Measurements from ENCODE around the gene GKAP1. TPM values are rescaled to one million over a fixed set of nuclear protein-coding genes. Genes with fewer than 3 reads are reported as not detected.

Gene GKAP1
- total and polyA plus RNA-seq, 4 donors: 3.2 to 10.9 (median 4.8) TPM

DNA sequence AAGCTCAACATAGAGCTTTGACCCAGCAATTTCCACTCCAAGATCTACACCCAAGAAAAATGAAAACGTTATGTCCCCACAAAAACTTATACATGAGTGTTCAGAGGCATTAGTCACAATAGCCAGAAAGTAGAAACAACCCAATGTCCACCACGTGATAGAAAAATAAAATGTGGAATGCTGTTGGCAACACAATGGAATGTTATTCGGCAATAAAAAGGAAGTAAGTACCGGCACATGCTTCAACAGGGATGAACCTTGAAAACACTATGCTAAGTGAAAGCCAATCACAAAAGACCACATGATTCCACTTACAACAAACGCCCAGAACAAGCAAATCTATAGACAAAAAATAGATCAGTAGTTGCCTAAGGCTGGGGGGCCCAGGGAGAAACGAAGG lies 115.8 kb downstream of the GKAP1 start:
- H3K27ac ChIP-seq (ENCODE audit: low read depth in 1 of 2, low read length in 2 of 2): no peak overlapping the region
- H3K9me3 ChIP-seq (ENCODE audit: control insufficient read depth in 4 of 4, low read length in 3 of 4): no peaks in the 10 kb centered on the region

DNA sequence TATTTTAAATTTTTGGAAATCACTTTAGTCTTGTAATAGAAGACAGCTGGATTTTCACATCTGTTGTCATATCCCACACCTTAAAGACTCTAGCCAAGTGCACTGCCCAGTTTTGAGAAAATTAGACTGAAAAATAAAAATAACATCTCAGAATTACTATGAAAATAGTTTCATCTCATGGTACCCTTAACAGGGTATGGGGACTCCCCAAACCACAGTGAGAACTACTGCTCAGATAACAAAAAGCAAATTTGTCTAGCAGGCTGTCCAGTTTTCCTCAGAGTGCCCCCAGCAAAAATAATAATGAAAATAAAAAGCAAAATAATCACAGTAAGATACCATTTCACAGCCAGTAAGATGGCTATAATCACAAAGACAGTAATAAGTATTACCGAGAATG lies 116.3 kb downstream of the GKAP1 start:
- Histone ChIP-seq H3K9me3 (ENCODE audit: control insufficient read depth in 4 of 4, low read length in 3 of 4) (no peaks in the 10 kb centered on the region), H3K4me3 (ENCODE audit: low read depth in 1 of 3, low read length in 3 of 3) (no peak overlapping the region), H3K27ac (ENCODE audit: low read depth in 1 of 2, low read length in 2 of 2) (no peak overlapping the region), H3K4me1 (ENCODE audit: control insufficient read depth in 4 of 4, insufficient read depth in 4 of 4, low read length in 3 of 4) (peaks cover 11 to 24% (median 12%) of the 10 kb centered on the region in 4 donors), H3K36me3 (ENCODE audit: control insufficient read depth in 4 of 4, insufficient read depth in 3 of 4, low read depth in 1 of 4, low read length in 3 of 4) (no peaks in the 10 kb centered on the region), H3K9ac (ENCODE audit: low read depth in 1 of 2, low read length in 2 of 2) (no peak overlapping the region), H3K27me3 (ENCODE audit: control insufficient read depth in 4 of 4, insufficient read depth in 4 of 4, low read length in 3 of 4) (no peaks in the 10 kb centered on the region)
- 96% methylated on average over 1 of the region's 1 CpG for WGBS
- TF ChIP-seq HNF4A (conservative IDR thresholded peaks at IDR 0.05) (no peak), FOXA2 (IDR thresholded peaks at IDR 0.05) (no peak), EGR1 (IDR thresholded peaks at IDR 0.05; ENCODE audit: low read depth in 2 of 2) (no peak), SP1 (IDR thresholded peaks at IDR 0.05) (no peak), NR2F2 (IDR thresholded peaks at IDR 0.05) (no peak), HNF4G (IDR thresholded peaks at IDR 0.05) (no peak), TAF1 (conservative IDR thresholded peaks at IDR 0.05) (no peak), GABPA (IDR thresholded peaks at IDR 0.05 in 1 of 2, conservative IDR thresholded peaks at IDR 0.05 in 1 of 2) (no peak), RXRA (IDR thresholded peaks at IDR 0.05) (no peak), RAD21 (IDR thresholded peaks at IDR 0.05) (no peak)
- TF ChIP-seq, protein P1, sequence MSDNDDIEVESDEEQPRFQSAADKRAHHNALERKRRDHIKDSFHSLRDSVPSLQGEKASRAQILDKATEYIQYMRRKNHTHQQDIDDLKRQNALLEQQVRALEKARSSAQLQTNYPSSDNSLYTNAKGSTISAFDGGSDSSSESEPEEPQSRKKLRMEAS (IDR thresholded peaks at IDR 0.05): no peak
- TF ChIP-seq, protein P2, sequence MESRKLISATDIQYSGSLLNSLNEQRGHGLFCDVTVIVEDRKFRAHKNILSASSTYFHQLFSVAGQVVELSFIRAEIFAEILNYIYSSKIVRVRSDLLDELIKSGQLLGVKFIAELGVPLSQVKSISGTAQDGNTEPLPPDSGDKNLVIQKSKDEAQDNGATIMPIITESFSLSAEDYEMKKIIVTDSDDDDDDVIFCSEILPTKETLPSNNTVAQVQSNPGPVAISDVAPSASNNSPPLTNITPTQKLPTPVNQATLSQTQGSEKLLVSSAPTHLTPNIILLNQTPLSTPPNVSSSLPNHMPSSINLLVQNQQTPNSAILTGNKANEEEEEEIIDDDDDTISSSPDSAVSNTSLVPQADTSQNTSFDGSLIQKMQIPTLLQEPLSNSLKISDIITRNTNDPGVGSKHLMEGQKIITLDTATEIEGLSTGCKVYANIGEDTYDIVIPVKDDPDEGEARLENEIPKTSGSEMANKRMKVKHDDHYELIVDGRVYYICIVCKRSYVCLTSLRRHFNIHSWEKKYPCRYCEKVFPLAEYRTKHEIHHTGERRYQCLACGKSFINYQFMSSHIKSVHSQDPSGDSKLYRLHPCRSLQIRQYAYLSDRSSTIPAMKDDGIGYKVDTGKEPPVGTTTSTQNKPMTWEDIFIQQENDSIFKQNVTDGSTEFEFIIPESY (IDR thresholded peaks at IDR 0.05): no peak
- no peak for DNase-seq (ENCODE audit: low spot score)

More for the DNA sequence above, 115.8 kb downstream of the GKAP1 start:
- H3K4me3 ChIP-seq (ENCODE audit: low read depth in 1 of 3, low read length in 3 of 3): no peak overlapping the region
- H3K36me3 ChIP-seq (ENCODE audit: control insufficient read depth in 4 of 4, insufficient read depth in 3 of 4, low read depth in 1 of 4, low read length in 3 of 4): no peaks in the 10 kb centered on the region
- no peaks in the 10 kb centered on the region for H3K27me3 ChIP-seq (ENCODE audit: control insufficient read depth in 4 of 4, insufficient read depth in 4 of 4, low read length in 3 of 4)
- TF ChIP-seq, protein P3, sequence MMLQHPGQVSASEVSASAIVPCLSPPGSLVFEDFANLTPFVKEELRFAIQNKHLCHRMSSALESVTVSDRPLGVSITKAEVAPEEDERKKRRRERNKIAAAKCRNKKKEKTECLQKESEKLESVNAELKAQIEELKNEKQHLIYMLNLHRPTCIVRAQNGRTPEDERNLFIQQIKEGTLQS (IDR thresholded peaks at IDR 0.05): no peak
- TF ChIP-seq EGR1 (IDR thresholded peaks at IDR 0.05; ENCODE audit: low read depth in 2 of 2) (no peak), GABPA (IDR thresholded peaks at IDR 0.05 in 1 of 2, conservative IDR thresholded peaks at IDR 0.05 in 1 of 2) (no peak)
- WGBS: 70% methylated on average over 6 of the region's 6 CpGs
- H3K9ac ChIP-seq (ENCODE audit: low read depth in 1 of 2, low read length in 2 of 2): no peak overlapping the region
- H3K4me1 ChIP-seq (ENCODE audit: control insufficient read depth in 4 of 4, insufficient read depth in 4 of 4, low read length in 3 of 4): peaks cover 11 to 25% (median 12%) of the 10 kb centered on the region in 4 donors
- no peak for DNase-seq (ENCODE audit: low spot score)

DNA sequence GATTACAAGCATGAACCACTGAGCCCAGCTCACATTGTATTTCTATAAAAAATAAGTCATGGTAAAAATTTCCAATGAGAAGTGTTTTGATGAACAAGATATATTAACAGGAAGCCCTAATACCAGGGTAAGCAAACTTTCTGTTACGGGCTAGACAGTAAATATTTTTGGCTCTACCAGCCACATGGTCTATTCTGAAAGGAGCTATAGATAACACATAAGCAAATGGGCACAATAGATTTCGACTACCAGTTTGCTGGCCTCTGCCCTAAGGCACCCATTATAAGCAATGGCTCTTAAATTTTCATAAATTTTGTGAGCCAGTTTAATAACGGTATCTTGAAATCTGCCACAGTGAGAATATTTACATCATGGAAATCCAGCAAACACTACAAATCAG lies 118.0 kb downstream of the GKAP1 start:
- Histone ChIP-seq H3K27me3 (ENCODE audit: control insufficient read depth in 4 of 4, insufficient read depth in 4 of 4, low read length in 3 of 4) (no peaks in the 10 kb centered on the region), H3K36me3 (ENCODE audit: control insufficient read depth in 4 of 4, insufficient read depth in 3 of 4, low read depth in 1 of 4, low read length in 3 of 4) (no peaks in the 10 kb centered on the region), H3K4me1 (ENCODE audit: control insufficient read depth in 4 of 4, insufficient read depth in 4 of 4, low read length in 3 of 4) (peaks cover 6 to 13% (median 9%) of the 10 kb centered on the region in 4 donors), H3K9ac (ENCODE audit: low read depth in 1 of 2, low read length in 2 of 2) (no peak overlapping the region), H3K4me3 (ENCODE audit: low read depth in 1 of 3, low read length in 3 of 3) (no peak overlapping the region), H3K27ac (ENCODE audit: low read depth in 1 of 2, low read length in 2 of 2) (no peak overlapping the region), H3K9me3 (ENCODE audit: control insufficient read depth in 4 of 4, low read length in 3 of 4) (no peaks in the 10 kb centered on the region)
- 93% methylated on average over 3 of the region's 3 CpGs for WGBS
- no peak for TF ChIP-seq HNF4A (conservative IDR thresholded peaks at IDR 0.05)
- no peak for TF ChIP-seq JUND (IDR thresholded peaks at IDR 0.05)
- no peak for TF ChIP-seq FOXA1 (IDR thresholded peaks at IDR 0.05)
- TF ChIP-seq, protein P4, sequence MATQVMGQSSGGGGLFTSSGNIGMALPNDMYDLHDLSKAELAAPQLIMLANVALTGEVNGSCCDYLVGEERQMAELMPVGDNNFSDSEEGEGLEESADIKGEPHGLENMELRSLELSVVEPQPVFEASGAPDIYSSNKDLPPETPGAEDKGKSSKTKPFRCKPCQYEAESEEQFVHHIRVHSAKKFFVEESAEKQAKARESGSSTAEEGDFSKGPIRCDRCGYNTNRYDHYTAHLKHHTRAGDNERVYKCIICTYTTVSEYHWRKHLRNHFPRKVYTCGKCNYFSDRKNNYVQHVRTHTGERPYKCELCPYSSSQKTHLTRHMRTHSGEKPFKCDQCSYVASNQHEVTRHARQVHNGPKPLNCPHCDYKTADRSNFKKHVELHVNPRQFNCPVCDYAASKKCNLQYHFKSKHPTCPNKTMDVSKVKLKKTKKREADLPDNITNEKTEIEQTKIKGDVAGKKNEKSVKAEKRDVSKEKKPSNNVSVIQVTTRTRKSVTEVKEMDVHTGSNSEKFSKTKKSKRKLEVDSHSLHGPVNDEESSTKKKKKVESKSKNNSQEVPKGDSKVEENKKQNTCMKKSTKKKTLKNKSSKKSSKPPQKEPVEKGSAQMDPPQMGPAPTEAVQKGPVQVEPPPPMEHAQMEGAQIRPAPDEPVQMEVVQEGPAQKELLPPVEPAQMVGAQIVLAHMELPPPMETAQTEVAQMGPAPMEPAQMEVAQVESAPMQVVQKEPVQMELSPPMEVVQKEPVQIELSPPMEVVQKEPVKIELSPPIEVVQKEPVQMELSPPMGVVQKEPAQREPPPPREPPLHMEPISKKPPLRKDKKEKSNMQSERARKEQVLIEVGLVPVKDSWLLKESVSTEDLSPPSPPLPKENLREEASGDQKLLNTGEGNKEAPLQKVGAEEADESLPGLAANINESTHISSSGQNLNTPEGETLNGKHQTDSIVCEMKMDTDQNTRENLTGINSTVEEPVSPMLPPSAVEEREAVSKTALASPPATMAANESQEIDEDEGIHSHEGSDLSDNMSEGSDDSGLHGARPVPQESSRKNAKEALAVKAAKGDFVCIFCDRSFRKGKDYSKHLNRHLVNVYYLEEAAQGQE (IDR thresholded peaks at IDR 0.05): no peak
- TF ChIP-seq YY1 (IDR thresholded peaks at IDR 0.05): no peak
- DNase-seq (ENCODE audit: low spot score): no peak

Data from liver (tissue), 9 donors.